GM21367 (cell line): ENCODE data around the gene STRIP1.

Source experiments
- ATAC-seq: cut with Tn5 transposase; IDR thresholded peaks from one replicate; pipeline ENCODE4 v1.9.1; 2021; ENCODE audit not compliant: unreplicated experiment

STRIP1 gene

DNA sequence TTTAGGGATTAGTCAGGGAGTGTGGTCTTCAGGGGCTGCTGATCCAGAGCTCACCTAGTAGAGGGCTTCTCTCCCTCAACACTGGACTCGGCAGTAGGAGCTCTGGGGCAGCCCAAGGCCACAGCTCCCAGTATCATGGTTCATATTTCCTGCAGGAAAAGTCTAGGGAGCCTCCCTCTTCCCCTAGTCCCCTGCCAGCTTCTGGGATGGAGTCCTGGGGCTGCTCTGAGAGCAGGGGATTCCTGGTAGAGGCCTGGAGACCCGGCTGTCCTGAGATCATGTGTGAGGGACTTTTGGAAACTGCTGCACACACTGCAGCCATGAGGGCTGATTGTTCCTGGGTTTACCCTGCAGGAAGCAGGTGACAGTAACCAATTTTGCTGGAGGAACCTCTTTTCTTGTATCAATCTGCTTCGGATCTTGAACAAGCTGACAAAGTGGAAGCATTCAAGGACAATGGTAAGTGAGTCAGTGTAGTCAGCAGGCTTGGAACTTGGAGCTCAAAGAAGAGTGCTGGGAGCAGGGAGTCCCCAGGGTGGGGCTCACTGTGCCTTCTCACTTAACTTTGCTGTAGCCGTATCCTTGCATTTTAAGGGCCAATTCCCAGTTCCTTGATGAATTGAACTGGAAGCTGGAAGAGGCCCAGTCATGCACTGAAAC is 16.3 kb downstream of the STRIP1 start:
- ATAC-seq = no peak

DNA sequence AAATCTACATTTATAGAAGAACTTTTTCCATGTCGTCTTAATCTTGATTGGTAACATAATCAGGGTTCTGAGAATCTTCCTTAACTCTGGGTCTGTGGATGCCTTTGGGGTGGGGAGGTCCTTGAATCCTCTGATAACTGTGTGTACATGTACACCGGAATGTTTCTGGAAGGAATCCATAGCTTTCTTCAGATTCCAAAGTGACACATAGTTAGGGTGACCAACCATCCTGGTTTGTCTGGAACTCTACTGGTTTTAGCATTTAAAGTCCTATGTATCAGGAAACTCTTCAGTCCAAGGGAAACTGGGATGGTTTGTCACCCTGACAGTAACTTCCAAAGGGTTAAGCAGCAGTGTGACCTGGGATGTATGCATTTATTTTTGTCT is 16.8 kb downstream of the STRIP1 start:
- ATAC-seq = no peak

DNA sequence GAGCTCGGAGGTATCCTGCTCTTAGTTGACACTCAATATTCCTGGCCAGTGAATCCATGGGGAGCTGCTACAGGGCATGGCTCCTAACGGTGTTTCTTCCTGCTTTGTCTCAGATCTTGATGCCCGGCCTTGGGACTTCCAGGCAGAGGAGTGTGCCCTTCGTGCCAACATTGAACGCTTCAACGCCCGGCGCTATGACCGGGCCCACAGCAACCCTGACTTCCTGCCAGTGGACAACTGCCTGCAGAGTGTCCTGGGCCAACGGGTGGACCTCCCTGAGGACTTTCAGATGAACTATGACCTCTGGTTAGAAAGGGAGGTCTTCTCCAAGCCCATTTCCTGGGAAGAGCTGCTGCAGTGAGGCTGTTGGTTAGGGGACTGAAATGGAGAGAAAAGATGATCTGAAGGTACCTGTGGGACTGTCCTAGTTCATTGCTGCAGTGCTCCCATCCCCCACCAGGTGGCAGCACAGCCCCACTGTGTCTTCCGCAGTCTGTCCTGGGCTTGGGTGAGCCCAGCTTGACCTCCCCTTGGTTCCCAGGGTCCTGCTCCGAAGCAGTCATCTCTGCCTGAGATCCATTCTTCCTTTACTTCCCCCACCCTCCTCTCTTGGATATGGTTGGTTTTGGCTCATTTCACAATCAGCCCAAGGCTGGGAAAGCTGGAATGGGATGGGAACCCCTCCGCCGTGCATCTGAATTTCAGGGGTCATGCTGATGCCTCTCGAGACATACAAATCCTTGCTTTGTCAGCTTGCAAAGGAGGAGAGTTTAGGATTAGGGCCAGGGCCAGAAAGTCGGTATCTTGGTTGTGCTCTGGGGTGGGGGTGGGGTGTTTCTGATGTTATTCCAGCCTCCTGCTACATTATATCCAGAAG is 19.4 kb downstream of the STRIP1 start:
- ATAC-seq = no peak

DNA sequence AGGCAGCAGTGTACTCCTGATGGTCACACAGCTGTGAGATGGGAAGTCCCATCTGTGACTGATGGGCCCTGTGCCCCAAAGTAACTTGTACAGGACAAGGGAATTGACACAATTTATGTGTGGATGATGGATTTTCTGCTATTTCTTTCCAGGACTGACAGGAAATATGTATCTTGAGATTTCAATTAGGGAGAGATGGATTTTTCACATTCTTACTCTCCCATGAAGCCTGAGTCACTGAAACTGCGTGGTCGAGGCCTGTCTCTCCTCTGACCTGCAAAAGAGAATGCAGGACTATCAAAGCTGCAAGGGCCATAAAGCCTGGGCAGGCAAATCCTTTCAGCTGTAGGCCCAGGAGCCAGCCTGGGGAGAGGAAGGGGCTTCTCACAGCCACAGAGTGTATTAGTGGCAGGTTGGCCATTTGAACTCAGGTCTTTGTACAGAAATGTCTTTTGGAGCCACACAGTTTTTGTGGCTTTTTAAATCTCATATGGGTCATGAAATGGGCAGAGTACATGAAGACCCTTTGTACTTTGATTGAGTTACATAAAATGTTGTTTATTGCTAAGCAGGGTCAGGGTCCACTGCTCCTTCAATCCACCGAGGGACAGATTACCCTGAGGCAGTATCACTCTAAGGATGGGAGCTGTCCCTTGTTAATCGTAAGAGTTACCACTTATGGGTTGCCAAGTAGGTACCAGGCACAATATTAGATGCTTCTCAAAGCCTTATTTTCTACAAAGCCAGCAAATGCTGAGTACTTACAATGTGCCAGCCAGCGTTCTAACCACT is 21.3 kb downstream of the STRIP1 start:
- no peak for ATAC-seq

DNA sequence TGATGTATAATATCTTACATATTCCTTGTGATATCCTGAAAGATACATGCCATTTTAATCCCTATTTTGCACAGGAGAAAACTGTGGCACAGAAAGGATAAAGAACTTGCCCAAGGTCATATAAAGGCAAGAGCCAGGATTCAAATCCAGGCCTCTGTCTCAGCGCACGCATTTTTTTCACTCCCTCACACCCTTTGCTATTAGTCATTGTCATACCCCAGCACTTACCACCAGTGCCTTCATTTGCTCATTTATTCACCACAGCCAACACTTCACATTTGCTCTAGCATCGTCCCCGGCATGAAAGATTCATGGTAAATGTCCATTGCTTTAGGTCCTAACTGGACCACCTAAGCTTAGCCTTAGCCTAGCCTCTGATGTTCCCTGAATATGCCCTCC is 21.9 kb downstream of the STRIP1 start:
- no peak for ATAC-seq

DNA sequence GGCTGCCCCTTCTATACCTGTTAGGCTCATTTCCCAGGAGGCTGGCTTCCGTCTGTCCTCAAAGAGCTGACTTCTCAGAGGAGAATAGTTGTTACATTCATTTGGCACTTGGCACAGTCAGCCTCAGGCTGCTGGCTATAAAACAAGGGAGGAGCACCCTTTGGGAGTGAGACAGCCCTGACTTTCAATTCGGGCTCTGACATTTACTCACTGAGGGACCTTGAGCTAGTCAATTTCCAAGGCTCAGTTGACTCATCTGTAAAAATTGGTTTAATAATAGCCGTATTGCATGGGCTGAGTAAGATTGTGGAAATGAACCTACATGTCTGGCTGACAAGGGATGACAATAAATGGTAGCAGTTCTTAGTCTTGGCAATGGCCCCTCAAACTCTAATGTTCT is 22.4 kb downstream of the STRIP1 start:
- ATAC-seq = no peak

DNA sequence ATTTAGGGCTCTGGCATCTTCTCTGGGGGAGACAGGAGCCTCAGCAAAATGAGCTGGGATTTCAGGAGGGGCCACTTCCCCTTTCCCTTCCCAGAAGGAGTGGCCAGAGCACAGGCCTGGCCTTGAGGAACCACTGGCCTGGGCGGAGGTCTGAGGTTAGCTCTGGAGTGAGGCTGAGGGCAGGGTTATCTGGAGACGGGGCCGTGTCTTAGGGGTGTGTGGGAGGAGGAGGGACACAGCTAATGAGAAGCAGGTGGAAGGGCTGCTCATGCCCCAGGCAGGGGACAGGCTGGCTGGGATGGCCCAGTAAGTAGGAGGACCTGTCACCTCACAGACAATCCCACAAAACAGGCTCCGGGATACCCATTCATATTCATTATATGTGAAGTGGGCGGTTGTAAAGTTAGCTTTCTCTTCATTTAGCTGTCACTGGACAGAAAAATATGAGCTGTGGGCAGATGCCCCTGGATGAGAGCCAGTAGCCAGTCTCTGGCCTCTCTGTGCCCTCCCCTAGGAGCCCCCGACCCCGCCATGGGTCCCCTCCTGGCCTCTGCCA is 23.6 kb downstream of the STRIP1 start:
- no peak for ATAC-seq

DNA sequence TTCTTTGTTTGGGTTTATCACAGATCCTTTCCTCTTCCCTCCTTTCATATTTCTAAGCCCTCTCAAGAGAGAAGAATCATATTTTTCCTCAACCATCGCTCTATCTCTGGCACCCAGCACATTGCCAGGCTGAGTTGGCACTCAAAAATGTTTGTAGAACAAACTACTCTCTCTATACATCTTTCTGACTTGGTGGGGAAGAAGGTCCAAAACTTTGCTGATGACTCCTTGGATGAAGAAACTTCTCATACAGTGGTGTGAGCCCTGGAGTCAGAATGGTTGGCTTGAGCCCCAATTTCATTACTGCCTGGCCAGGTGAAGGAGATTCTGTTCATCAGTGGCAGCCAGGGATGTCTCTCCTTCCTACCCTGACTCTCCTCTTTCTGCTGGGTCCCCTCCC is 24.2 kb downstream of the STRIP1 start:
- ATAC-seq = no peak

DNA sequence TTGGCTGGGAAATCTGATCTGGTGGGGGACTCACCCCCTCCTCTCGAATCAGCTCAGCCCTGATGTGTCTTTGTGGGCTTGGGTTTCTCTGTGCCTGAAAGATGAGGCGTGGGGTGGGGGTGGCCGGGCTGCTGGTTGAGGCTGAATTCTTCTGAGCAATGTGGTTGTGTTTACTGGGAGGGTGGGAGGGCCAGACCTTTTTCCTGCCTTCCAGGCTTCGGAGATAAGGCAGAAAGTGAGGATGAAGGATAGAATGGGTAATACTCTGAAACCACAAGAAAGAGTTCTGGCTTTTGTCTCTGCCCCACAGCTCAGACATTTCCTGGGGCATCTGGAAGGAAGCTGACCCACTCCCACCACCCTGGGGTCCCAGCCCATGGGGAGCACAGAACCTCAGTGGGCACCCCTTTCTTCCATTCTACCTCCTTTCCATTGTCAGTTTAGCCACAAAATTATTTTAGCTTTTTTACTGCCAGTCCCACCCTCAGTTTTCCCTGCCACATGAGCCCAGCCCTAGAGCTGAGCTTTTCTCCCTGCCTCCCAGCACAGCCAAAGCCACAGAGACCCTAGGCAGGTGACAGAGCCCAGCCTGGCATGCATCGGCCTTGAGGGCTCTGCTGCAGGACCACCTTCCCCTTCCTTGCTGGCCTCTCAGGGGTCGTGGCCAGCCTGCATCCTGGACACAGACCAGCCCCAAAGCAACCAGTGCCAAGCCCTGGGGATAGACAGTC is 24.9 kb downstream of the STRIP1 start:
- no peak for ATAC-seq

DNA sequence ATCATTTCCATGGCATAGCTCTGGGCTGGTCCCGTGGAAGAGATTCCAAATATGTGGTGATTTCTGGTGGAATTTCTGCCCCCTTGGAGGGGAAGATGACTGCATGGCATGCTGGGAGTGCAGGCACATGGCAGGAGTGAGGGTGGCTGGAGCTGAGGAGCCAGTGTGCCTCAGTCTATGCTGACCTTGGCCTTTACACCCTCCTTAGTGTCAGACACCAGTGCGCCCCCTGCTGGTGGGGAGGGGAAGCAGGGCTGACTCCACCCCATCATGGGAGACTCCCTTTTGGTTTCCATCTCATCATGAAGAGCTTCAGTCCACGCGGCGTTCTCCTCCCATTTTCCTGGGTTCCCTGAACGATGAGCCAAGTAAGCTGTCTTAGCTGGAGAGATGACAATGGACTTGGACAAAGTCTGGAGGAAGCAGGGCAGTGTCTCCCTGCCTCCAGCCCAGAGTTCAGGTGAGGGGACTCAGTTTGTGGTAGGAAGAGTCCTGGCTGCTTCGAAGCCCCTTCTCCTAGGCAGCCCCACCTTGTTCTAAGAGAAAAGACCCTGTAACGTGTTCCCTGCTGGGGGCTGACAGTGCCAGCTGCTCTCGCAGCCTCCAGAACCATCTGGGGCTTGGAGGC is 25.7 kb downstream of the STRIP1 start:
- no peak for ATAC-seq

DNA sequence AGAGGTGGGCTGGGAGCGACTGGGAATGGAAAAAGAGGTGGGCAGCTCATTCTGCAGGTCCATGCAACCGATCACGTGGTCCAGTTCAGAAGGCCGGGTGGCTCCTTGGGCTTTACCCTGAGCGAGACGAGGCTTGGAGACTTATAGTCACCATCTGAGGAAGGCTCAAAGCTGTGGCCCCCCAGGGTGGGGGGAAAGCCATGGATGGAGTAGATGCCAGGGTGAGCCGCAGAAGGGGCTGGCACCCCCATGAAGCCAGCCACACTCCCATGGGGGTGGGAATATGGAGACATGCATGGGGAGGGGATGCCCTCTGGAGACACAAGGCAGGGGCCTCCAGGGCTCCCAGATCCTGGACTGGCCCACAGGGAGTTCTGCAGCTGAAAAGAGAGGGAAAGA is 26.2 kb downstream of the STRIP1 start:
- no peak for ATAC-seq

DNA sequence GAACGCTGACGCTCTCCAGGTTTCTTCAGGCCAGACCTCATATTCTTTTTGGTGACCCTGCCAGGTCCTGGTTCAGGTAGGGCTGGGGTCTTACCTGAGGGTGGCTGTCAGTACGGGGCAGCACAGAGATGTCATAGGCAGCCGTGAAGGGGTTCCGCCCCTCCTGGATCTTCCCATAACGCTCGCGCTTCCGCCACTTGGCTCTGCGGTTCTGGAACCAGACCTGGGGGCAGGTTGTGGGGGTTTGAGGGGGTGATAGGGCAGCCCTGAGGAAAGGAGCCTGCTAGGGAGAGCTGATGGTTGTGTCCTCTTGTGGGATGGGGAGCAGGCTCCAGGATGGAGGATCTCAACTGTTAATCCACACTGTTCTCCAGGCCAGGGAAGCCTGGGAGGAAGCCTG is 26.9 kb downstream of the STRIP1 start:
- ATAC-seq = no peak

DNA sequence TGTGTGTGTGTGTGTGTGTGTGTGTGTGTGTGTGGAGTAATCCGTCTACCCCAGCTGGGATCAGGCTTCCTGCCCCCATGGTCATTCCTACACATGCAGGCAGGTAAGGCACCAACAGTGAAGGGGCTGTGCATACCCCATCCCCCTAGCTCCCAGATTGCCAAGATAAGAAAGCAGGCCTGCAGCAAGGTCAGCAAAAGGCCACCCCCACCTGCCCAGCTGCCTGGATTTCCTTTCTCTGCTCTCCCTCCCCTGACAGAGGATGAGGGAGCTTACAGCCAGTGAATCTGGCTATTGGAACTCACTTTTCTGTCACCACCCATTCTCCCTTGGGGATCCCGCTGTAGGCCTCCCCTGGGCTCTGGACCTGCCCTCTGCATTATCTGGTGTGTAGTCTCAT is 28.2 kb downstream of the STRIP1 start:
- ATAC-seq = no peak

DNA sequence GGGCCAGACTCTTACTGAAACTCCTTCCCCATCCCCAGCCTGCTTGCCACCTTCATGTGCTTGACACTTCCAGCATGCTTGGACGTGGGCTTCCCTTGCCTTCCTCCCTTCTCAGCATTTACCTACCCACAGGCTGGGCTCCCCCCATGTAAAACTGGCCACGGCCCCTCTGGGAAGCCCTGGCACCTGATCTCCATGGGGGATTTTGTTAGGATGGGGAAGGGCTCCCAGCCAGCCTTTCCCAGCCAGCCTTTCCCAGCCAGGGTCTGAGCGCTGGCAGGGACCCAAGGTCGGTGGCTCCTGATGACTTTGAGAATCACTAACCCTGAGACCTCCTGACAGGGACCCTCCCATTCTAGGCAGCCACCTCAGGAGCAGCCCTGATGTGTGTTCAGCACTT is 29.4 kb downstream of the STRIP1 start:
- ATAC-seq = no peak

DNA sequence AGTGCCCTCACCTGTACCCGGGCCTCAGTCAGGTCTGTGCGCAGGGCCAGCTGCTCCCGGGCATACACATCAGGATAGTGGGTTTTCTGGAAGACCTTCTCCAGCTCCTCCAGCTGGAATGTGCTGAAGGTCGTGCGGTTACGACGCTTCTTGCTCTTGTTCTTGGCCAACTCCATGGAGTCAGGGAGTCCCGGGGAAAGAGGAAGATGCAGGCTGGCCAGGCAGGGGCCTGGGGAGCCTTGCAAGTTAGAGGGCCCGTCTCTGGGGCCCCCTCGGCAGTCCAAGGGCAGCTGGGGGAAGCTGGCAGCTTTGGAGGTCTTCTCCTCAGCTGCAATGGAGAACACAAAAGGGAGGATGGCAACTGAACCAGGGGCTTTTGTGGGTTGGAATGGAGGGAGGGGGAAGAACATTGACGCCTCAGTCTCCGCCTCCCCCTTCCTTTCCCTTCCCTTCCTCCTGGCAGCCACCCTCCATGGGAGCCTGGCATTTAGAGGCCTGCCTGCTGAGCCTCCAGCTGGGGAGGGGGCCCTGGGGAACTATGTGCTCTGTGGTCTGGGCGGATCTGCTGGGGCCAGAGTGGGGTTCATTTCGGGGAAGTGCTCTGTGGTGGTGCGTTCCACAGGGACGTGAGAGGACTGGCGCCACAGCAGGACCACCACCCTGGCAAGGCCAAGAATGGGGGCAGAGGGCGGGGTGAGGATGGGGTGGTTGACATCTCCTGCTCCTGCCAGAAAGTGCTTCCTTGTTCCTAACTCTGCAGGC is 30.3 kb downstream of the STRIP1 start:
- no peak for ATAC-seq

DNA sequence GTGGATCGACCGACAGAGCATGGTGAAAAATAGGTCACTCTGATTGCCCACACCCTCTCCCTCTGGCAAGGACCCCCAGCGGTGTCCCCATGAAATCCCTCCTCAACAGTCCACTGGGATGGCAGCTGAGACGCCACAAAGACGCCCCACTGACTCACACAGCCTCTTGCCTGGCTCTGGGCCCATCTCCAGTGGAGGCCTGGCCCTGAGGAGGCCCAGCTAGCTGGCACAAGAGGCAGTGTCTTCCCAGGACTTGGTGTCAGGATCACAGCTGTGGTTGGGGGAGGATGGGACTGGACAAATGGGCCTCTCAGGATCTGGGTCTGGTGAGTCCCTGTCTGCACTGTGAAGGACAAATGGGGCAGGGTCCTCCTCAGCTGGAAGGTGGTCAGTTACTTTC is 31.4 kb downstream of the STRIP1 start:
- ATAC-seq = no peak

DNA sequence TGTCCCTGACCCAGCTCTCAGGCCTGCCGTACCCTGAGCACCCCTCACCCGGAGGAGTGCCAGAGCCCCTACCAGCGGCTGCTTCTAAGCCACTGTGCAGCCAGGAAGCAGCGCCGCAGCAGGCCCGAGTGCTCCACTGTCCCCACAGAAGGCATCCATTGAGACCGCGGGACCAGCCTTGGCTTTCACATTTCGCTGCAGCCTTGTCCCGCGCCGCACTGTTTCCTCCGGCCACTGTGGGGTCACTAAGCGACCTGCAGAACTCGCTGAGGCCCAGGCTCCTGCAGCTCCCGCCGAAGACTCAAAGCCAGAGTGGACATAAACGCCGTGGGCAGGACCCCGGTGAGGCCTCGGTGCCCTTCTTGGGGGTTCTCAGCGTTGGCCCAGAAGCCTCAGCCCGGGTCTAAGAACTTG is 33.1 kb downstream of the STRIP1 start:
- no peak for ATAC-seq

DNA sequence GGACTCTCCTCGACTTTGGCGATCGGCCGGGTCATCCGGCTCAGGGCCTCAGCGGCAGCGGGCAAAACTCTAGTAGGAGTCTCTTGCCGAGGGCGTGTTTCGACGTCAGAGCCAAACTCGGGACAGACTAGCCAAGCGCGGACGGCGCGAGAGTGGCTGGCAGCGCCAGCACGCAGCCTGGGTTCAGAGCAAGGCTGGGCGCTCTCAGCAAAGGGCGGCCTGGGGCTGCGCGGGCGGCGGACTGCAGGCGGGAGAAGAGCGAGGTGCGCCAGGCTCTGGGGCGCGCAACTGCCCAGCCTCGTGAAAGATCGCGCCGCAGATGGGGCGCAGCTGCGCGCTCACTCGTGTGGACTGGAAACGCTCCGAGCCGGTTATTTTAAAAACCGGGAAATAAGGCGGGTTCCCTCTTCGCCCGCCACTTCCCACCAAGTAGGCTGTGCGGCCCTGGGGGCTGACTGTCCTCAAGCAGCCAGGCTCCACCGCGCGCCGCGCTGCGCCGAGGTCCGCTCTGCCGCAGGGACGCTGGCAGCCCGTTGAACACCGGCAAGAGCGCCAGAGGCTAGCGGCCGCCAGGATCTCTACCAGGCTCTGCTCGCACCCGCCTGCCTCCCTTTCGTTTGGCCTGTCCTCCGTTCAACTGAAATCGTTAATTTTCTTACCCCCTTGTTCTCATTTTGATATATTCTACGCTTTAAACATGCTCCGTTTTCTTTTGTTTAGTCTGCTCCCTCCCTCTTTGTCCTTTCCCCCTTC is 33.6 kb downstream of the STRIP1 start:
- ATAC-seq = no peak
